Astrocyte of the hippocampus (primary cell): ENCODE data around the gene ZNF689.
"Not testable (repeated sequence)": the region's sequence is repeated elsewhere in the genome, so short reads cannot be mapped to it uniquely, and the experiment has no call there.

Experiments used
- DNase-seq: peaks from one replicate; pipeline ENCODE4 v3.0.0; 2011; ENCODE audit warnings: low read depth, low spot score

The ZNF689 gene

GRCh38 chr16:30636599-30636998 lies 26.4 kb upstream of the ZNF689 start:
- DNase-seq: no peak

DNA sequence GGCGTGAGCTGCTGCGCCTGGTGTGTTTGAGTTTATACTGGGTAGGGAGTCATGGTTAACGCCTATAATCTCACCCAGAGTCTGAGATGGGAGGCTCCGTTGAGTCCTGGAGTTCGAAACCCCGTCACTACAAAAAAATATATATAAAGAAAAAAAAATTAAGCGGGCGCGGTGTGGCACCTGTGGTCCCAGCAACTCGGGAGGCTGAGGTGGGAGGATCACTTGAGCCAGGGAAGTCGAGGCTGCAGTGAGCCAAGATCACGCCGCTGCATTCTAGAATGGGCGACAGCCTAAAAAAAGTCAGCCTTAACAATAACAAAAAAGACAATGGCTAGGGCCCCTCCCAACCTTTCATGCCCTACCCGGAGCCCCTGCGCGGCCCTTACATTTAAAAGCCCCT lies 23.3 kb upstream of the ZNF689 start:
- no peak for DNase-seq

DNA sequence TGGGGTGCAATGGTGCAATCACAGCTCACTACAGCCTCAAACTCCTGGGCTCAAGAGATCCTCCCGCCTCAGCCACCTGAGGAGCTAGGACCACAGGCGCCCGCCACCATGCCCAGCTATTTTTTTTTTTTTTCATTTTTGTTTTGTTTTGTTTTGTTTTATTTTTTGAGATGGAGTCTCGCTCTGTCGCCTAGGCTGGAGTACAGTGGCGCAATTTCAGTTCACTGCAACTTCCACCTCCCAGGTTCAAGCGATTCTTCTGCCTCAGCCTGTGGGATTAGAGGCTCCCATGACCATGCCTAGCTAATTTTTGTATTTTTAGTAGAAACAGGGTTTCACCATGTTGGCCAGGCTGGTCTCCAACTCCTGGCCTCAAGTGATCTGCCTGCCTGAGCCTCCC lies 22.3 kb upstream of the ZNF689 start:
- DNase-seq: not testable (repeated sequence)

DNA sequence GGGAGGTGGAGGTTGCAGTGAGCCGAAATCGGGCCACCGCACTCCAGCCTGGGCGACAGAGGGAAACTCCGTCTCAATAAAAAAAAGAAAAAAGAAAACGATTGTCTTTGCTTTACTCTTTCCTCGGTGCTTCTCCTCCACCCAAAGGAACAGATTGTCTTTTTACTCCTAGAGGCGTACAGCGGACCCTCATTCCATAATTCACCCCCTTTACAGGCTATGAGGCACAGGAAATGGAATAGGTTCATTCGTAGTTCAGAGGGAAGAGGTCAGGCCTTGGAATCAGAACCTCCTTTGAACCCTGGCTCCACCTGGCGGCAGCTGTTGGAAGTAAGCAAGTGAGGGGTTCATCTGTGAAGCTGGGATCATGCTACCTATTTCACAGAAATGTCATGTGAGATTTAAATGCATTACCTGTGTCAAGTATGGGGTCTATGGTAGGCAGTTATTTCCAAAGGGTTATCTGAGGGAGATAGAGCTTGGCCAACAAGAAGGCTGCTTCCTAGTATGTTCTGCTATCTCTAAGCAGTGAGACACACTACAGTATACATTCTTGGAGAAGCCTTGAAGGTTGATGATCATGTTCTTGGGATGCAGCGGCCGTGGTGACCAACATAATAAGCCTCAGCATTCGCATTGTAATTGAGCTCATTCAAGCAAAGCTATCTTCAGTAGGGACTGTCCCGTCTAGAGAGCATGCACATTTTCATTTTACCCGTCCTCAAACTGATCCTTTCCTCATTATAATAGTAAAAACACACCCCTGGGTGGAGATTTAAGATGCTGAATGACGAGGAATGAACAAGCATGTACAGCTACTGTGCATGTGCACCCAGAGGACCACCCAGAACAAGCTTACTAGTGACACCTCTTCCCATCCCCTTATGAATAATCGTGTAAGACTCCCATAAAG lies 18.7 kb upstream of the ZNF689 start:
- peak; percentile 81 for DNase-seq

GRCh38 chr16:30626236-30626635 lies 16.0 kb upstream of the ZNF689 start:
- no peak for DNase-seq

GRCh38 chr16:30623536-30624283 lies 13.5 kb upstream of the ZNF689 start:
- DNase-seq: no peak

- DNase-seq: no peak
Observed at GRCh38 chr16:30622455-30623032, 12.4 kb upstream of the ZNF689 start.

DNA sequence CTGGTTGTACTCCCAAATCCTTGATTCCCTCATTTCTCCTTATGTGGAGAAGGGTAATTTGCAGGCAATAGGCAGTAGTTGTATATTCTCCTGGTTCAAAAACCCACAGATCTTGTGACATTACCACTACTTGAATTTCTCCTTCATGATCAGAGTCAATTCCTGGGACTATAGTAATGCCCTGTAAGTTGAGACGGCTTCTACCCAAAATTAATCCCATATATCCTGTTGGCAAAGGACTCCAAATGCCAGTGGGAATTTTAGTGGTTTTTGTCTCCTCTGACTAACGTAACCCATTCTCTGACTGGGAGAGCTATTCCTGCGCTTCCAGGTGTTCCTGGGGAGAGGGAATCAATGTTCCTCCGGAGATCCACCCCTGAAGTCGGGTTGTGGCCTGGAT lies 11.6 kb upstream of the ZNF689 start:
- no peak for DNase-seq

DNA sequence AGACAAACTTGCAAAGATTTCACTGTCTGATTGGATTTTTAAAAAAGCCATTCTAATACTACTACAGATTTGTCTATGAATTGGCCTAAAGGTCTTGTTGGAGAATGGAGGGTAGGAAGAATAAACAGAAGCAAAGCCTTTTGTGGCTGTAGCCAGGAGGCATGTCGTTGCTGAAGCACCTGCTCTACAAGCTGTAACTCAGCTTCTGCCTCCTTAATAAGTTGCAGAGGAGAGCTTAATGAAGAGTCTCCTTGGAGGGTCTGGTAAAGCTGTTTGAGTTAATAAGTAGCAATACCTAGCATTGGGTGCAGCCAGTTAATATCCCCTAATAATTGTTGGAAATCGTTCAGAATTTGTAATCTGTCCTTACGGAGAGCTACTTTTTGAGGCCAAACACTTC lies 10.0 kb upstream of the ZNF689 start:
- no peak for DNase-seq

- no peak for DNase-seq
Observed at GRCh38 chr16:30619638-30620037, 9.4 kb upstream of the ZNF689 start.

GRCh38 chr16:30619202-30619601 lies 9.0 kb upstream of the ZNF689 start:
- no peak for DNase-seq

DNA sequence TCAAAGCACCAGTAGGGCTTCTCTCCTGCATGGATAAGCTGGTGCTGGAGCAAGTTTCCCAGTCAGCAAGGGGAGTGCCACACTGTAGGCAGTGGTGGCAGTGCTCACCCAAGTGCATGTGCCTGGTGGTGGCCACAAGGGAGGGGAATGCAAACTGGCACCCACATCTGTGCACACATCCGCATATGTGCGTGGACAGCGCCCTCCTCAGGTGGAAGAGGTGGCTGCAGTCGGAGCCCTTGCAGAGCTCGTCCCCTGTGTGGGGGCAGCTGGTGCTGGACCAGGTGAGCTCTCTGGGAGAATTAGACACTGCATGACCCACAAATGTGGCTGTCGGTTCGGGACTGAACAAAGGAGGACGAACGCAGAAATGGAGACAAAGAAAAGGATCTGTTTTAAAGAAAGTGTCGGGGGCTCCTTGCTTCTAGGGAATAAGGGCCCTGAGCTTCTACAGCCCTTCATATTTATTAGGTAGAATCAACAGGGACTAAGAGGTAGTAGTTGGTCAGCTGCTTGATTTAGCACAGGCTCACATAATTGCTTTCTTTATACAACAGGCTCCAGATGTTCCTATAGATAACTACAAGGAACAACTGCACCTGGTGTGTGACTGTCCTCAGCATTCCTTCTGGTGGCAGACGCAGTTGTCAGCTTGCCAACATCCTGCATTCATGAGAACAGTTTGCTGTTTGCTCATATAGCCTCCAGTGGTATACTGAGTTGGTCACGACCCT lies 5.3 kb upstream of the ZNF689 start:
- DNase-seq: peak; percentile 32

DNA sequence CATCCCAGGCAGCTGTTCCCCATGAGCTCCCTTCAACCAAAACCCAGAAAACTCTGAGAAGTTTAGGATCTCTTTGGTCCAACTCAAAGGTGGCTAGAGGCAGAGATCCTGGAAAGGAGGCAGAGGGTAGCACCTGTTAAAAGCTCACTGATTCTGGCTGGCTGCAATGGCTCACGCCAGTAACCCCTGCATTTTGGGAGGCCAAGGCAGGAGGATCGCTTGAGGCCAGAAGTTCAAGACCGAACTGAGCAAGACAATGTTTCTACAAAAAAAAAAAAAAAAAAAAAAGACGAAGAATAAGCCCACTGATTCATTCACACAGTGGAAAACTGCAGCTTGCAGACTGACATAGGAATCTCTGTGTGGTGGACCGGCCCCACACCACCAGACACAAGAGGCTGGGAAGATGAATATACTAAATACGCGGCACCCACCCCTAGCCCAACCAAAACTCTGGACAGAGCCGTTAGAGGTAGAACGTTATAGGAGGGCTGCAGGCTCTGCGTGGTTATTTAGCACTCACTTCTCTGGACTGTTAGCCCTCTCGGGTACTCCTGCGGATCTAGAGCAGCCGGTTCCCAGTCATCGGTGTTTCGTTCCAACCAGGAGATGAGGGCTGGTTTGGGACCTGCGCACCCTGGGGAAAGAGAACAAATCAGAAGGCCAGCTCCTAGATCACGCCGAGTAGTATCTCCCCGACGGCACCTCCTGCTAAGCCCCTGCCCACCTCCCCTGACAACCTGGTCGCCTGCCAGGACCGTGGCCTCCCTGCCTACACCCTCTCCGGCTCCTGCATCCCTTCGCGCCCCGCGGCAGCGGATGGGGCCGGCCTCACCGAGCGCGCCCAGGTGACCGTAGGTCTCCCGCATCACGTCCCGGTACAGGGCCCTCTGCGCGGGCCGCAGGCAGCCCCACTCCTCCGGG lies 925 bp downstream of the ZNF689 start:
- peak; percentile 78 for DNase-seq

- DNase-seq: no peak
Observed at GRCh38 chr16:30606004-30606403, 4.2 kb downstream of the ZNF689 start.

DNA sequence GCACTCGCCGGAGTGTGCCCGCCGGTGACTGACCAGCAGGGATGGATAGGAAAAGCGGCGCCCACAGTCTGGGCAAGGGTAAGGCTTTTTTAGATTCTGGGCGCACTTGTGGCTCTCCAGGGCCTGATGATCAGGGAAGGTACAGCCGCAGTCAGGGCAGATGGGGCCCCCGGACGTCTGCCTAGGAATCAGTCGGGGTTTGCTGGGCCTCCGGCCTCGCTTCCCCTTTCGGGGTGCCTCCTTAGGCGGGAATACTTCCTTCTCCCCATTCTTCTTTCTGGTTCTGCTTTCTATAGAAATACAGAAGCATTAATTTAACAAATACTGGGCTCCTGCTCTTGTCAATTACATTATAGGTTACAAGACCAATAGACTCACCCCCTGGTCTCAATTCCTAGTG lies 5.0 kb downstream of the ZNF689 start:
- DNase-seq: no peak

DNA sequence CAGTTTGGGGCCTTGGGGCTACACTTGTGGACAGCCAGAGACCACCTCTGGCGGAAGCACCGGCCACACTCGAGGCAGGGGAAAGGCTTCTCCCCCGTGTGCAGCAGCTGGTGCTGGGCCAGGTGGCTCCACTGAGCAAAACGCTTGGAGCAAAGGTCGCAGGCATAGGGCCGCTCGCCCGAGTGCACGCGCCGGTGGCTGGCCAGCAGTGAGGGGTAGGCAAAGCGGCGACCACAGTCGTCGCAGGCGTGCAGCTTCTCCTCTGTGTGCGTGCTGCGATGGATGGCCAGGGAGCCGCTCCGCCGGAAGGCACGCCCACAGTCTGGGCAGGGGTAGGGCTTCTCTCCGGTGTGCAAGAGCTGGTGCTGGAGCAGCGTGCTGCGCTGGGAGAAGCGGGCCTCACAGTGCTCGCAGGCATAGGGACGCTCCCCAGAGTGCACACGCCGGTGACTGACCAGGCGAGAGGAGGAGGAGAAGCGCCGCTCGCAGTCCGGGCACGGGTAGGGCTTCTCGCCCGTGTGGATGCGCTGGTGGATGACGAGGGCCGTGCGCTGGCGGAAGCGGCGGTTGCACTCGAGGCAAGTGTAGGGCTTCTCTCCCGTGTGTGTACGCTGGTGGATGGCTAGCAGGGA lies 5.8 kb downstream of the ZNF689 start:
- no peak for DNase-seq

DNA sequence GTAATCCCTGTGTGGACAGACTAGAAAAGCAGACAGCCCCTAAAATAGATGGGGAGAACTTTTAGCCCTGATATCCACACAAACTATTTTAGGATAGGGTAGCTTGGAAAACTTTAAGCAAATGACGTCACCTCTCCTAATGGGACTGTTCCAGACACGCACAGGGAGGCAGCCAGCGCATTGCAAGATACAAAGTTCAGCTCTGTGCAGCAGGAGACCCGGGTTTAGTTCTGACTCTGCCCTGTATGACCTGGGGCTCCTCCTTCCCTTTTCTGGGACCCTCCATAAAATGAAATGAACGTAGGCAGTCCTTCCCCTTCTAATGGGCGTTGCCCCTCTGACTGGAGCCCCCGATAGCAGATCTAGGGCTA lies 6.3 kb downstream of the ZNF689 start:
- no peak for DNase-seq

GRCh38 chr16:30602616-30603277 lies 7.4 kb downstream of the ZNF689 start:
- no peak for DNase-seq

DNA sequence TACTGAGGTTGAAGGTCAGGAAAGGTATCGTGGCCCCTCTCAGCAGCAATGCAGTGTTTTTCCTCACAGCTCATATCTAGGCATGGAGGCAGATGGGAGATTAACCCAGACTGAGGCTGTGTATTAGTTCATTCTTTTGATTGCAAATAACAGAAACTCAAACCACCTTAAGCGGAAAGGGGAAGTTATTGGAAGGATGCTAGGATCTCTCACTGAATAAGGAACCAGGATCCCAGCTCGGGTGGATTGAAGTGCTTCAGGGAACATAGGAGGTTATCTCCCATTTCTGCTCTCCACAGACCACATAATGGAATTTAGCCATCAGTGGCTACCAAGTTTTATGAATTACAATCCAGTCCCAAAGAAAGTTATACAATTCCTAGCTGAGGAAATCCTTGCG lies 8.2 kb downstream of the ZNF689 start:
- no peak for DNase-seq

DNA sequence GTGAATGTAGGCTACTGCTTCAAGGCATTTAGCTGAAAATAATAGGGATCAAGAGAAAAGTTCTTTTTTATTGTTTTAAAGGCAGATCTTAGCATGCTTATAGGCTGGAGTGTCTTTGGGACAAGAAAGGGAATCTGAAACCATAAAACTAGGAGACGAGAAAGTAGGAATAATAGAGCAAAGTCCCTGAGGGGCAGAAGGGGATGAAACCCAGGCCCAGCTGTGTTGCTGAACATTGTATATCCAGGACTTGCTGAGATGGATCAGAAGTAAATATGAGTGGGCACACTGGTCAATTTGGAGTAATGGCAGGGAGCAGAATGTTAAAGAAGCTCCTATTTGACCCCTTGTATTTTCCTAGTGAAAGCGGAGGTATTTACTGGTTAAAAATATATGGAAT lies 9.3 kb downstream of the ZNF689 start:
- DNase-seq: no peak
